GM12875 (cell line): ENCODE results near the gene FN3K.
A peak's percentile ranks its signal among the peaks of the same experiment; 100 is the strongest.
"Not testable (repeated sequence)": the region's sequence is repeated elsewhere in the genome, so short reads cannot be mapped to it uniquely, and the experiment has no call there.

Source experiments
- H3K4me3 ChIP-seq: one replicate; pipeline ENCODE4 v1.5.1; 2011; ENCODE audit warnings: low read depth, low read length, control low read depth
- TF ChIP-seq, protein P1 (sequence below): IDR thresholded peaks from 2 replicates; pipeline ENCODE4 v1.5.1; 2011; ENCODE audit warnings: low read depth, mild to moderate bottlenecking, control low read depth, inconsistent platforms, low read length, moderate library complexity, borderline replicate concordance; ENCODE audit not compliant: insufficient read depth

Gene FN3K

DNA sequence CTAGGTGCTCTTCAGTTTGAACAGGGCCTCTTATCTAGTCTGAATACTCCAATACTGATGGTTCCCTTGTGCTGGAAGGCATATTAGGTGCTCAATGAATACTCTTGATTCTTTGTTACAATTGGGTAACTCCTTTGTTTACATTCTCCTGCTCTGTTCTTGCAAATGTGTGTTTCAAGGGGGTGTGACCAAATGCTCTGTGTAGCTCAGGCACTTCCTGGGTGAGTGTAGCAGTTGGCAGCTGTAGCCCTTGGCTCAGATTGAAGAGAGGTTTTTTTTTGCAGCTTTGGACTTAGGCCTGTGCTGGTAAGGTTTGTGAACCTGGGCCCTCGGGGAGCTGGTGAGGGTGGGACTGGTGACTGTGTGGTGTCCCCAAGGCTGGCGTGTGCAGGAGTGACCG is 36.6 kb downstream of the FN3K start:
- H3K4me3 ChIP-seq = no peak overlapping the region

DNA sequence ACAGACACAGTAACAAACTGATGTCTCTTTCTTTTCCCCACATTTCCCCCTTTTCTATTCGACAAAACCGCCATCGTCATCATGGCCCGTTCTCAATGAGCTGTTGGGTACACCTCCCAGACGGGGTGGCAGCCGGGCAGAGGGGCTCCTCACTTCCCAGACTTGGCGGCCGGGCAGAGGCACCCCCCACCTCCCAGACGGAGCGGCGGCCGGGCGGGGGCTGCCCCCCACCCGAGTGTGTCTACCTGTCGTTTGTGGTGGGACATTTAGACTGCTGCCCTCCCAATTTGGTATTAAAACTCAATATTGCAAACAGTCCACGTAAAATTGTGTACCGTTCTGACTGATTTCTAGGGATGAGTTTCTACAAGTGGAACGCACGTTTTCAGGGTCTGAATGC is 39.0 kb downstream of the FN3K start:
- not testable (repeated sequence) for H3K4me3 ChIP-seq

More for the DNA sequence above, 36.6 kb downstream of the FN3K start:
- TF ChIP-seq, protein P1, sequence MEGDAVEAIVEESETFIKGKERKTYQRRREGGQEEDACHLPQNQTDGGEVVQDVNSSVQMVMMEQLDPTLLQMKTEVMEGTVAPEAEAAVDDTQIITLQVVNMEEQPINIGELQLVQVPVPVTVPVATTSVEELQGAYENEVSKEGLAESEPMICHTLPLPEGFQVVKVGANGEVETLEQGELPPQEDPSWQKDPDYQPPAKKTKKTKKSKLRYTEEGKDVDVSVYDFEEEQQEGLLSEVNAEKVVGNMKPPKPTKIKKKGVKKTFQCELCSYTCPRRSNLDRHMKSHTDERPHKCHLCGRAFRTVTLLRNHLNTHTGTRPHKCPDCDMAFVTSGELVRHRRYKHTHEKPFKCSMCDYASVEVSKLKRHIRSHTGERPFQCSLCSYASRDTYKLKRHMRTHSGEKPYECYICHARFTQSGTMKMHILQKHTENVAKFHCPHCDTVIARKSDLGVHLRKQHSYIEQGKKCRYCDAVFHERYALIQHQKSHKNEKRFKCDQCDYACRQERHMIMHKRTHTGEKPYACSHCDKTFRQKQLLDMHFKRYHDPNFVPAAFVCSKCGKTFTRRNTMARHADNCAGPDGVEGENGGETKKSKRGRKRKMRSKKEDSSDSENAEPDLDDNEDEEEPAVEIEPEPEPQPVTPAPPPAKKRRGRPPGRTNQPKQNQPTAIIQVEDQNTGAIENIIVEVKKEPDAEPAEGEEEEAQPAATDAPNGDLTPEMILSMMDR = no peak

DNA sequence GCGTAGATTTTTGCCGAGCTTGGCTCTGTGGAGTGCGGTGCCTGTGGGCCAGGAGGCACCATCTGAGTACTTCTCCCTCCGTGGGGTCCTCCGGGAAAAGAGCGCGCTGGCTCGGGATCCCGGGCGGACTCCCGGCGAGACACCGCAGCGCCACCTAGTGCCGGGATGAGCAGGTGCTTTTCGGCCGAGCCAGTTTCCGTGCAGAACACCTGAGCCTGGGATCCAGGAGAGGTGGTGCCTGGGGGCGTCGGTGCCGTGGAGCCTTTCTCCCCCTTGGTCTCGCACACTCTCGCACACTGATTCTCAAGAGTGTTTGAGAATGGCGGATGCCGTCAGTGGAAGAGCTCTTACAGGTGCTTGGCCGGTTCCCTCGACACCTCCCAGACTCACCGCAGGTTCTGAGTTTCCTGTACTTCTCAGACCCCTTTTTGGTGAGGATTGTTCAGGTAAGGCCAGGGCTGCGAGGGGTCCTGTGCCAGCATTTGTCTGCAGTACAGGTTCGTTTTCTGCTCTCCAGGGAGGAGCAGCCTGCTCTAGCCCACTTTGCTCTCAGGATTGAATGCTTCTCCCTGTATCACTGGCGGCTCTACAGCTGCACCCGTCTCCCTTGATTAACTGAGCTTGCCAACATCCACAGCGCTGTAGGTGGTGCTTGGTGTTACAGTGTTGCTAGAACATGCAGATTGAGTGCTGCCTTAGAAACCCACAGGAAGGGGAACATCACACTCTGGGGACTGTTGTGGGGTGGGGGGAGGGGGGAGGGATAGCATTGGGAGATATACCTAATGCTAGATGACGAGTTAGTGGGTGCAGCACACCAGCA is 39.8 kb downstream of the FN3K start:
- TF ChIP-seq, protein P1 = peak; percentile 67
- H3K4me3 ChIP-seq = no peak overlapping the region

DNA sequence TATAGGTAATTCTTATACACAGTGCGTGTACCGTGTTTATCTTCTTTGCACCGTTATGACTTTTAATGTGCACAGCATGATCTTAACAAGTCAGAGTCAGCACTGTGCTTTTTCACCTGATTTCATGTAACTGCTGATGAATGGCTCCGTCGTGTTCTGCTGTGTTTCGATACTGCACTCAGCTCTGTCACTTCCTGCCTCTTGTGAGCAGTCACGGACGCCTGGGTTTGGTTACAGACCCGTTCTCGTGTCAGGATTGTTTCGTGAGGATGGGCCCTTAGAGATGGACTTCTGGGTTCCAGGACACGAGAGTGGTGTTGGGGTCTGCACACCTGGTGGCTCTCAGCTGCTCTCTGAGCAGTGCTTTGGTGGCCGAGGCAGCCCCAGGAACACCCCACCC is 41.0 kb downstream of the FN3K start:
- H3K4me3 ChIP-seq = no peak overlapping the region

DNA sequence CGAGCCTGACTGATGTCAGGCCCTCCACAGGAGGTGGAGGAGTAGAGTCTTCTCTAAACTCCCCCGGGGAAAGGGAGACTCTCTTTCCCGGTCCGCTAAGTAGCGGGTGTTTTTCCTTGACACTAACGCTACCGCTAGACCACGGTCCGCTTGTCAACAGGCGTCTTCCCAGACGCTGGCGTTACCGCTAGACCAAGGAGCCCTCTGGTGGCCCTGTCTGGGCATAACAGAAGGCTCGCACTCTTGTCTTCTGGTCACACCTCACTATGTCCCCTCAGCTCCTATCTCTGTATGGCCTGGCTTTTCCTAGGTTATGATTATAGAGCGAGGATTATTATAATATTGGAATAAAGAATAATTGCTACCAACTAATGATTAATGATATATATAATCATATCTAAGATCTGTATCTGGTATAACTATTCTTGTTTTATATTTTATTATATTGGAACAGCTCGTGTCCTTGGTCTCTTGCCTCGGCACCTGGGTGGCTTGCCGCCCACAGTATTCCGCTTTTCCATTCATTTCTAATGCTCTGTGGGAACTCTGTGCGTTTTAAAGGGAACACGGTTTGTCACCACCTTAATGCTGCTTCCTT is 42.5 kb downstream of the FN3K start:
- H3K4me3 ChIP-seq = not testable (repeated sequence)

More for the DNA sequence above, 41.0 kb downstream of the FN3K start:
- TF ChIP-seq, protein P1 = no peak

DNA sequence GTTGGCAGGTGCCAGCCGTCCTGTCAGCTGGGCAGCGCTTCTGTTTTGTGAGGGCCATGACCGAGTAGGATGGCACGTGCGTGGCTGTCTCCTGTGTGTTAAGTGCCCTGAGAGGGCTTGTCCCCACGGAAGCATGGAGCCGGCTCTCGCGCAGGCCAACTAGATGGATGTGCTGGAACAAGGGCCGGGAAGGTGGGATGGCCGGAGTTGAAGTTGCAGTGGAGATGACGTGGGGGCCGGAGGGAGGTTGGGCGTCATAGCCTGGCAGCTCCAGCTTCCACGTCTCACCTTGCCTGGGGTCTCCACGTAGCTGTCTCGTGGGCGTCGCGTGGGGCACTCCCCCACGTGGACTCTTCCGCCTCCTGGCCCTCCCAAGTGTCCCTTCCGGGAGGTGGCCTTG is 44.1 kb downstream of the FN3K start:
- no peak overlapping the region for H3K4me3 ChIP-seq
- TF ChIP-seq, protein P1 = no peak

DNA sequence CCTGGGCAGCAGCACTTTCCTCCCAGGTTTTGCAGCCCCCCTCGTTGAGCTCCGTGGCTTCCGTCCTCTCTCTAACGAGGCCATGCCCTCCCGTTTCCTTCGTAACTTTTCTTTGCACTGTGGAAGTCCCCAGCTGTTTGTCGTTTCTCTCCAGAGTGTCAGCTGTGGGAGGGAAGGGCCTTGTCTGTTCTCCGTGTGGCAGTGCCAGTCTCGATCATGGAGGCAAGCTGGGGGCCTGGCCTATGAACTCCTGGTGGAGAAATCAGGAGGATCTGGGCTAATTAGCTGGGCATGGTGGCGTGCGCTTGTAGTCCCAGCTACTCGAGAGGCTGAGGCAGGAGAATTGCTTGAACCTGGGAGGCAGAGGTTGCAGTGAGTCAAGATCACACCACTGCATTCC is 44.8 kb downstream of the FN3K start:
- TF ChIP-seq, protein P1 = no peak
- no peak overlapping the region for H3K4me3 ChIP-seq
